Activated naive CD8-positive, alpha-beta T cell treated with anti-CD3 and anti-CD28 coated beads, Interleukin-2, amount 50 U/mL, for 16 hours (primary cell): ENCODE measurements around the gene NMNAT2.
"Not testable (repeated sequence)": the region's sequence is repeated elsewhere in the genome, so short reads cannot be mapped to it uniquely, and the experiment has no call there.

ENCODE experiments used
- DNase-seq: peaks from one replicate; pipeline ENCODE4 v3.0.0-alpha.2; 2020; ENCODE audit warnings: low read depth, low spot score

Gene NMNAT2

GRCh38 chr1:183267646-183268431, 150.3 kb downstream of the NMNAT2 start:
- no peak for DNase-seq

GRCh38 chr1:183263886-183264602, 154.1 kb downstream of the NMNAT2 start:
- no peak for DNase-seq

- DNase-seq = no peak
These were observed 155.5 kb downstream of the NMNAT2 start for GRCh38 chr1:183262628-183263200.

- no peak for DNase-seq
These were observed 158.3 kb downstream of the NMNAT2 start for GRCh38 chr1:183259924-183260323.

- DNase-seq = no peak
These were observed 163.1 kb downstream of the NMNAT2 start for GRCh38 chr1:183255073-183255472.

GRCh38 chr1:183251959-183252450, 166.2 kb downstream of the NMNAT2 start:
- DNase-seq = no peak

- DNase-seq = no peak
These were observed 166.8 kb downstream of the NMNAT2 start for GRCh38 chr1:183251101-183251958.

GRCh38 chr1:183249941-183250452, 168.2 kb downstream of the NMNAT2 start:
- DNase-seq = no peak

- DNase-seq = no peak
These were observed 169.0 kb downstream of the NMNAT2 start for GRCh38 chr1:183248989-183249691.

- DNase-seq = no peak
These were observed 170.2 kb downstream of the NMNAT2 start for GRCh38 chr1:183247931-183248330.

- DNase-seq = no peak
These were observed 170.7 kb downstream of the NMNAT2 start for GRCh38 chr1:183247484-183247883.

GRCh38 chr1:183247066-183247465, 171.1 kb downstream of the NMNAT2 start:
- no peak for DNase-seq

- no peak for DNase-seq
These were observed 171.7 kb downstream of the NMNAT2 start for GRCh38 chr1:183246436-183246835.

GRCh38 chr1:183245357-183245756, 172.8 kb downstream of the NMNAT2 start:
- DNase-seq = no peak

GRCh38 chr1:183244466-183244865, 173.7 kb downstream of the NMNAT2 start:
- DNase-seq = no peak

- DNase-seq = no peak
These were observed 174.8 kb downstream of the NMNAT2 start for GRCh38 chr1:183243161-183244050.

- no peak for DNase-seq
These were observed 175.6 kb downstream of the NMNAT2 start for GRCh38 chr1:183242556-183242955.

GRCh38 chr1:183241471-183241870, 176.7 kb downstream of the NMNAT2 start:
- no peak for DNase-seq

GRCh38 chr1:183240853-183241252, 177.3 kb downstream of the NMNAT2 start:
- not testable (repeated sequence) for DNase-seq

GRCh38 chr1:183240526-183240825, 177.7 kb downstream of the NMNAT2 start:
- no peak for DNase-seq
